ENCODE data around the gene ANKRD11. TPM values are rescaled to one million over a fixed set of nuclear protein-coding genes. Genes with fewer than 3 reads are reported as not detected.

ANKRD11 gene
- total and polyA plus RNA-seq, 2 donors (not counting 3 experiments of a cell fraction or from before 2014, with no cell fraction given), result 55.8 to 191 TPM

DNA sequence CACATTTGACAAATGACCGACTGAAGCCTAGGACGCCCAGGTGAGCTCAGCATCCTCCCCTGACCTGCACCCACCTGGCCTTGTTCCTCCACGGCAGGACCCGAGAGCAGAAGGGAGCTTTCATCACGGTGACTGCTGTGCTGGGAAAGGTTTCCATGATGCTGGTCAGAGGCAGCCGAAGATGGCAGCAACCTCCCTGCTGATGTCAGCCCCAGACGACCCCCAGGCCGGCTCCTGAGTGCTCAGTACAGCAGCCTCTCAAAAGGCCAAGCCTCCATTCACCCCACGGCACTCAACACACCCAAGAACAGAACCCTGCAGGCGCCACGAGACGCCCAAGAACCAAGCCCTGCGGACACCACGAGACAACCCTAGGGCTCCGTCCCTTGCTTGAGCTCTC is 119.8 kb downstream of the ANKRD11 start:
- Histone ChIP-seq H3K9me3 (replicated peaks; ENCODE audit: control insufficient read depth, insufficient read depth, low read length) (no peaks in the 10 kb centered on the region), H3K27me3 (ENCODE audit: control insufficient read depth in 2 of 2, insufficient read depth in 2 of 2, low read length in 2 of 2) (no peaks in the 10 kb centered on the region), H4K20me1 (replicated peaks; ENCODE audit: control insufficient read depth, extremely low read depth, insufficient read depth, low read length) (peaks cover 12% of the 10 kb centered on the region), H3K9me1 (replicated peaks; ENCODE audit: control insufficient read depth, extremely low read depth, insufficient read depth, low read length) (no peaks in the 10 kb centered on the region), H3K4me1 (ENCODE audit: control insufficient read depth, extremely low read depth, insufficient read depth, low read length) (peaks cover 4% of the 10 kb centered on the region), H2AFZ (ENCODE audit: low read depth, low read length) (no peak overlapping the region), H3K4me2 (ENCODE audit: insufficient read depth, low read length) (no peak overlapping the region), H3K4me3 (replicated peaks in 1 of 3; ENCODE audit: insufficient read depth in 1 of 3, low read depth in 1 of 3, low read length in 3 of 3) (no peak overlapping the region), H3K27ac (ENCODE audit: insufficient read depth, low read depth, low read length) (no peak overlapping the region), H3K9ac (replicated peaks; ENCODE audit: extremely low read depth, insufficient read depth, low read length) (no peak overlapping the region), H3K36me3 (ENCODE audit: control insufficient read depth in 2 of 2, extremely low read depth in 1 of 2, insufficient read depth in 2 of 2, low read length in 2 of 2) (peaks cover 0 to 2% of the 10 kb centered on the region in 2 experiments), H3K79me2 (ENCODE audit: control insufficient read depth, insufficient read depth, low read length) (peaks cover 100% of the 10 kb centered on the region)
- DNase-seq (ENCODE audit: low read depth, low spot score), result no peak
- no TSS peak for BruUV-seq (replicated peaks)
- intact Hi-C loops (cut with micrococcal nuclease), result no loop called here
- dilution Hi-C loops (cut with MboI; ENCODE audit: extremely low pct_ligation_motif_present, low sequenced_read_pairs), result no loop called here
- TF ChIP-seq POLR2A (IDR thresholded peaks at IDR 0.05; ENCODE audit: low read depth, low read length) (no peak), JUN (IDR thresholded peaks at IDR 0.05; ENCODE audit: borderline replicate concordance, insufficient read depth, insufficient read length, low read depth) (no peak), MYC (IDR thresholded peaks at IDR 0.05; ENCODE audit: low read depth, low read length) (no peak), FOS (IDR thresholded peaks at IDR 0.05; ENCODE audit: borderline replicate concordance, insufficient read depth, low read length) (no peak), POLR2AphosphoS5 (IDR thresholded peaks at IDR 0.05; ENCODE audit: insufficient read depth, low read depth, low read length) (no peak)
- TF ChIP-seq, protein P1, sequence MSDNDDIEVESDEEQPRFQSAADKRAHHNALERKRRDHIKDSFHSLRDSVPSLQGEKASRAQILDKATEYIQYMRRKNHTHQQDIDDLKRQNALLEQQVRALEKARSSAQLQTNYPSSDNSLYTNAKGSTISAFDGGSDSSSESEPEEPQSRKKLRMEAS (IDR thresholded peaks at IDR 0.05; ENCODE audit: insufficient read depth, insufficient read length), result no peak
- TF ChIP-seq, protein P2, sequence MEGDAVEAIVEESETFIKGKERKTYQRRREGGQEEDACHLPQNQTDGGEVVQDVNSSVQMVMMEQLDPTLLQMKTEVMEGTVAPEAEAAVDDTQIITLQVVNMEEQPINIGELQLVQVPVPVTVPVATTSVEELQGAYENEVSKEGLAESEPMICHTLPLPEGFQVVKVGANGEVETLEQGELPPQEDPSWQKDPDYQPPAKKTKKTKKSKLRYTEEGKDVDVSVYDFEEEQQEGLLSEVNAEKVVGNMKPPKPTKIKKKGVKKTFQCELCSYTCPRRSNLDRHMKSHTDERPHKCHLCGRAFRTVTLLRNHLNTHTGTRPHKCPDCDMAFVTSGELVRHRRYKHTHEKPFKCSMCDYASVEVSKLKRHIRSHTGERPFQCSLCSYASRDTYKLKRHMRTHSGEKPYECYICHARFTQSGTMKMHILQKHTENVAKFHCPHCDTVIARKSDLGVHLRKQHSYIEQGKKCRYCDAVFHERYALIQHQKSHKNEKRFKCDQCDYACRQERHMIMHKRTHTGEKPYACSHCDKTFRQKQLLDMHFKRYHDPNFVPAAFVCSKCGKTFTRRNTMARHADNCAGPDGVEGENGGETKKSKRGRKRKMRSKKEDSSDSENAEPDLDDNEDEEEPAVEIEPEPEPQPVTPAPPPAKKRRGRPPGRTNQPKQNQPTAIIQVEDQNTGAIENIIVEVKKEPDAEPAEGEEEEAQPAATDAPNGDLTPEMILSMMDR (IDR thresholded peaks at IDR 0.05; ENCODE audit: extremely low read depth in 1 of 2, insufficient read depth in 1 of 2, low read depth in 1 of 2, low read length in 2 of 2), result no peak
- FAIRE-seq, result no peak
- ChIA-PET POLR2A (no interaction called here), CTCF (interaction anchor here (1.1 to 1.2 kb wide), 2 partner anchors 9 to 25 kb away, joined by 3 to 4 read pairs; no protein-coding TSS in a partner anchor)
